Erythroblast (primary cell): Measurements from ENCODE around the gene COPE.
"Not testable (repeated sequence)": the region's sequence is repeated elsewhere in the genome, so short reads cannot be mapped to it uniquely, and the experiment has no call there.

Source experiments
- DNase-seq, 2 experiments: peaks; one replicate each; lab custom pipeline; 2025; lab: John Stamatoyannopoulos, UW
- GATA1 ChIP-seq: IDR thresholded peaks from 2 replicates; pipeline ENCODE4 v1.6.1; 2011; ENCODE audit warnings: low read depth, mild to moderate bottlenecking, control low read depth, low read length, moderate library complexity
- POLR2A ChIP-seq: IDR thresholded peaks from 2 replicates; pipeline ENCODE4 v1.6.1; 2011; ENCODE audit warnings: mild to moderate bottlenecking, low read length

Gene COPE

DNA sequence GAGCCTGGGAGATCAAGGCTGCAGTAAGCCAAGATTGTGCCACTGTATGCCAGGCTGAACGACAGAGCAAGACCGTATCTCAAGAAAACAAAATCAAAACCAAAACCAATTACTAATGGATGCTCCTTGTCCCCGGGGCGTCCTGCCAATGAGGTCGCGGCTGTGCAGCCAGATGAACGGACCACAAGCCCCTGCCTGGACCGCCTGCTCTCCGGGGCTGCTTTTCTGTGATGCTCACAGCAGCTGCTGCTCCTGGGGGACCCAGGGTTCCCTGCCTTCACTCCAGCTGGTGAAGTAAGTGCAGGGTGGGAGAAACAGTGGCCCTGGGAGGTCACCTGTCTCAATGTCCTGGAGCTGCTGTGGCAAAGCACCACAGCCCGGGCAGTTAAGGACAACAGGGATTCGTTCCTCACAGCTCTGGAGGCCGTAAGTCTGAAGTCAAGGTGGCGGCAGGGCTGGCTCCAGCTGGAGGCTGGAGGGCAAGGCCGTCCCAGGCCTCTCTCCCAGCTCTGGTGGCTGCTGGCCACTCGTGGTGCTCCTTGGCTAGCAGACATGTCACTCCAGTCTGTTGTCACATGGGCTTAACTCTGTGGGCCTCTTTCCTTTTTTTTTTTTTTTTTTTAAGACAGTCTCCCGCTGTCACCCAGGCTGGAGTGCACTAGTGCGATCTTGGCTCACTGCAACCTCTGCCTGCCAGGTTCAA lies 10.1 kb downstream of the COPE start:
- no peak for TF ChIP-seq POLR2A
- TF ChIP-seq GATA1, result no peak
- DNase-seq, result no peak

GRCh38 chr19:18906605-18907519 lies 12.3 kb downstream of the COPE start:
- no peak for DNase-seq
- TF ChIP-seq GATA1, result no peak
- no peak for TF ChIP-seq POLR2A

DNA sequence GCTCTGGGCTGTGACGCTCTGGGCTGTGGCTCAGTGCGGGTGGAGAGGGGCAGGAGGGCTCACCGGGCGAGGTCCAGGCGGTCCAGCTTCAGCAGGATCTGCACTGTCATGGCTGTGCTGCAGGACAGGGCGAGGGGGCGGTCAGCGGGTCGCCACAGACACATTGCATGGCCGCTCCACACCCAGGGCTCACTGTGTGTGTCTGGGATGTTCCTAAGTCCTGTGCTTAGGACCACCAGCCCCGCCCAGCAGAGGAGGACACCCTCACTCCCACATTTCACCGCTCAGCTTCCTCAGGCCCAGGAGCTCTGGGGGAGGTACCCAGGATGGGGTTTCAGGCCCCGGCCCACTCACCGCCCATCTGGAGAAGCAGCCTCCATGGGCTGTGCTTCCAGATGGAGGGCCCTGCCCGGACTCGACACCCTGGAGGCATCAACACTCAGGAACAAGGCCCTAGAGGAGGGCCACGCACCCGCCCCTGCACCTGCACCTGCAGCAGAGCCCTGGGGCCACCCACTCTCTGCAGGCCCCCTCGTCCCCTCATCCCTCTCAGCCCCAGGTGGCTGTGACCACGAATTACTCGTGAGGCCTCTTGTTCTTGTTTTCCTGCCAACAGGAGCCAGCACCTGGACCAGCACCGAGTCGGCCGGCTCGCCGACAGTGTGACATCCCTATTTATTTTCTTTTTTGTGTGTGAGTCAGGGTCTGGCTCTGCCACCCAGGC lies 13.5 kb downstream of the COPE start:
- no peak for TF ChIP-seq GATA1
- no peak for TF ChIP-seq POLR2A
- no peak for DNase-seq

GRCh38 chr19:18905058-18905456 lies 14.1 kb downstream of the COPE start:
- DNase-seq, result no peak
- TF ChIP-seq GATA1 (no peak), POLR2A (no peak)

DNA sequence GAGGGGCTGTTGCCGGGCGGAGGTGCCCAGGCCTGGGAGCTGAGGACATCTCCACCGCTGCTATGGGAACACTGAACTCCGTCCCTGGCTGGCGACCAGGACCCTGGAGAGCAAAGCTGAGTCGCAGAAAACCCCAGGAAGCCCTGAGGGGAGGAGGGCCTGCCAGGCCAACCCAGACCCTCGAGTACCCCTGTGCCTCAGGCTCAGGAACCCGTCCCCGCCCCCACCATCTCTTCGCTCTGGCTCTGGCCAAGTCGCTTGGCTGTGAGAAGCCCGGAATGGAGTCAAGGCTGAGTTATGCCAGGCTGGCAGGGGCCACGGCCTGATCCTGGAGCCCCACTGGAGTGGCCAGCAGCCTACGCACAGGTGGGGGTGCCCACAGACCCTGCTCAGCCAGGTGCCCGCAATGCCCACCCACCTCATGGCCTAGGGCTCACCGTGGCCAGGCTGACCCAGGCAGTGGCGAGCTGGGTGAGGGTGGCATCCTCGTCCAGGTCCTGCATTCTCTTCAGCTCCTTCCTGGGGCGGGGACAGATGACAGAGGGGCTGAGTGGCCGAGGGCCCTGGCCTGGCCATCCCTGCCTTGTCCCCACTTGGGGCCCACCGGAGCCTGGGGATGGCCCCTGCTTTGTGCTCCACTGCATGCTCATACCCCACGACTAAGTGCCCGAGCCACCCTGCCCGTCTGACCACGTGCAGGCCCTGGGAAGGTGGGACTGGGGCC lies 14.7 kb downstream of the COPE start:
- DNase-seq, result no peak
- TF ChIP-seq GATA1 (no peak), POLR2A (no peak)

DNA sequence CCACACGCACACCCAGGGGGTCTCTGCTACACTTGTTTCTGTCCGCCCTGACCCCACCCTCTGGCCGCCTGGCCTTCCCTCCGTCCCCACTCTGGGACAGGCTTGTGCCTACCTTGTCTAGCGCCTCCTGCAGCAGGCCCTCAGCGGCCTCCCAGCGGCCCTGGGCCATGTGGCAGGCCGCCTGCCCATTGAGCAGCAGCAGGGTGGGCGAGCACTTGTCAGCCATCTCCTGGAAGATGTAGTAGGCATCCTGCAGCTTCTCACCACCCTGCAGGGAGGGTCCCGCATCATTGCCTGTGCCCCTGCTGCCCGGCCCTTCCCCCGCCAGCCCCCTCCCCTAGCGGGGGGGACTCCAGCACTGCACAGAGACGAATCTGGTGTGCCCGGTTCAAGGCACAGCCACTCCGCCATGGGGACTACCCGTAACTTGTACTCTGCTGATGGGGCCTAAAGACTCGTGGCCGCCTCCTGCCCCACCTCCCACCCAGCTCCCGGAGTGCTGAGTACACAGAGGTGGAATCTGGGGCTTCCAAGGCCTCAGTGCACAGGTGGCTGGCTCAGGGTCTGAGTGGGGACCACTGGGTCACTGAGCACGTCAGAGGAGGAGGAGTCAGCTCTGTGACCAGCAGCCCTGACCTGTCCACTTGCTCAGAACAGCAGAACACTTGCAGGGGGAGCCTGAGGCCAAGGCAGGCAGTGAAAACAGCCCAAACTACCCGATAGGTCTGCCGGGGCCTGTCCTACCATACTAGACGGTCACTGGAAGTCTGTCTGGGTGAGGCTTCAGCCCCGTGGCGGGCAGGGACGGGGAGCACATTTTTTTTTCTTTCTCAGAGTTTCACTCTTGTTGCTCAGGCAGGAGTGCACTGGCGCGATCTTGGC lies 15.8 kb downstream of the COPE start:
- TF ChIP-seq POLR2A, result no peak
- TF ChIP-seq GATA1, result no peak

DNA sequence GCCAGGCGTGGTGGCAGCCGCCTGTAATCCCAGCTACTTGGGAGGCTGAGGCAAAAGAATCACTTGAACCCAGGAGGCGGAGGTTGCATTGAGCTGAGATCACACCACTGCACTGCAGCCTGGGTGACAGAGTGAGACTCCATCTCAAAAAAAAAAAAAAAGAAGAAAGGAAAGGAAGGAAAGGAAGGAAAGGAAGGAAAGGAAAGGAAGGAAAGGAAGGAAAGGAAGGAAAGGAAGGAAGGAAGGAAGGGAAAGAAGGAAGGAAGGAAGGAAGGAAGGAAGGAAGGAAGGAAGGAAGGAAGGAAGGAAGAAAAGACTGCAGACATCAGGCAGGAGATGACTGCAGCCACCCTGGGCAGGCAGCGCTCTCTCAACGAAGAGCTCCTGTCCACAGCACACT lies 16.7 kb downstream of the COPE start:
- DNase-seq, result not testable (repeated sequence)

More for the DNA sequence above, 15.8 kb downstream of the COPE start:
- no peak for DNase-seq

GRCh38 chr19:18901491-18901890 lies 17.7 kb downstream of the COPE start:
- TF ChIP-seq POLR2A (no peak), GATA1 (no peak)

GRCh38 chr19:18900700-18901481 lies 18.3 kb downstream of the COPE start:
- TF ChIP-seq POLR2A (no peak), GATA1 (no peak)
- no peak for DNase-seq

More at GRCh38 chr19:18901491-18901890, 17.7 kb downstream of the COPE start:
- no peak for DNase-seq

GRCh38 chr19:18899624-18900560 lies 19.3 kb downstream of the COPE start:
- TF ChIP-seq POLR2A, result no peak
- no peak for TF ChIP-seq GATA1
- DNase-seq, result no peak
